ENCODE data around the gene BBS4.
"Not testable (repeated sequence)": the region's sequence is repeated elsewhere in the genome, so short reads cannot be mapped to it uniquely, and the experiment has no call there.

BBS4 gene

GRCh38 chr15:72685925-72686794, at the start of gene BBS4, which contains the start of gene HIGD2B:
Gene BBS4 (plus strand): TSS chr15:72686207. CDS start chr15:72686228, 21 bp downstream.
Gene HIGD2B (minus strand): TSS chr15:72686182. CDS start chr15:72676374, 9,808 bp downstream.
- DNase-seq (ENCODE audit: low read depth in 2 of 2), result peak; percentile 79 to 81

GRCh38 chr15:72636519-72637282, 49.3 kb upstream of the BBS4 start:
- DNase-seq (ENCODE audit: low read depth in 2 of 2), result peak; percentile 48 to 60

GRCh38 chr15:72639759-72640483, 46.1 kb upstream of the BBS4 start:
- not testable (repeated sequence) for DNase-seq (ENCODE audit: low read depth in 2 of 2)

GRCh38 chr15:72642271-72642670, 43.7 kb upstream of the BBS4 start:
- not testable (repeated sequence) for DNase-seq (ENCODE audit: low read depth in 2 of 2)

GRCh38 chr15:72648631-72649253, 37.3 kb upstream of the BBS4 start:
- DNase-seq (ENCODE audit: low read depth in 2 of 2), result not testable (repeated sequence)

- DNase-seq (ENCODE audit: low read depth in 2 of 2), result not testable (repeated sequence)
These were observed 31.6 kb upstream of the BBS4 start, which contains the start of gene GOLGA6B for GRCh38 chr15:72654397-72654796. Gene GOLGA6B (plus strand): TSS chr15:72654697. CDS start chr15:72654738, 41 bp downstream.

GRCh38 chr15:72656014-72656413, 30.0 kb upstream of the BBS4 start:
- not testable (repeated sequence) for DNase-seq (ENCODE audit: low read depth in 2 of 2)

GRCh38 chr15:72661081-72661480, 24.9 kb upstream of the BBS4 start:
- DNase-seq (ENCODE audit: low read depth in 2 of 2), result not testable (repeated sequence)

- not testable (repeated sequence) for DNase-seq (ENCODE audit: low read depth in 2 of 2)
These were observed 22.1 kb upstream of the BBS4 start for GRCh38 chr15:72663931-72664330.

GRCh38 chr15:72665706-72666105, 20.3 kb upstream of the BBS4 start:
- DNase-seq (ENCODE audit: low read depth in 2 of 2), result not testable (repeated sequence)

GRCh38 chr15:72669803-72670202, 16.2 kb upstream of the BBS4 start:
- not testable (repeated sequence) for DNase-seq (ENCODE audit: low read depth in 2 of 2)

GRCh38 chr15:72670656-72671352, 15.2 kb upstream of the BBS4 start:
- peak; percentile 57 to 69 for DNase-seq (ENCODE audit: low read depth in 2 of 2)

GRCh38 chr15:72671525-72671924, 14.5 kb upstream of the BBS4 start:
- no peak for DNase-seq (ENCODE audit: low read depth in 2 of 2)

GRCh38 chr15:72676838-72677237, 9.2 kb upstream of the BBS4 start:
- no peak for DNase-seq (ENCODE audit: low read depth in 2 of 2)

GRCh38 chr15:72680931-72681330, 5.1 kb upstream of the BBS4 start:
- DNase-seq (ENCODE audit: low read depth in 2 of 2), result no peak

- no peak for DNase-seq (ENCODE audit: low read depth in 2 of 2)
These were observed 3.2 kb upstream of the BBS4 start for GRCh38 chr15:72682772-72683171.

GRCh38 chr15:72685301-72685924, 594 bp upstream of the BBS4 start:
- DNase-seq (ENCODE audit: low read depth in 2 of 2), result no peak

GRCh38 chr15:72688697-72689096, 2.7 kb downstream of the BBS4 start:
- DNase-seq (ENCODE audit: low read depth in 2 of 2), result no peak

GRCh38 chr15:72690938-72691337, 4.9 kb downstream of the BBS4 start:
- no peak for DNase-seq (ENCODE audit: low read depth in 2 of 2)

- DNase-seq (ENCODE audit: low read depth in 2 of 2), result no peak
These were observed 12.9 kb downstream of the BBS4 start for GRCh38 chr15:72698938-72699337.
